Measurements from ENCODE around the gene NPRL2. TPM values are rescaled to one million over a fixed set of nuclear protein-coding genes. Genes with fewer than 3 reads are reported as not detected.

Gene NPRL2
- total RNA-seq, 1 donor from 2014 or later: 20.8 TPM

Other genes with a start within 250 kb of the NPRL2 start
- 9.4 TPM for gene SEMA3F, start 195.5 kb downstream of the NPRL2 start, total RNA-seq
- gene GNAT1, start 159.2 kb downstream of the NPRL2 start, total RNA-seq: not detected
- 2.0 TPM for gene SLC38A3, start 145.5 kb downstream of the NPRL2 start, total RNA-seq
- 97.0 TPM for gene GNAI2, start 114.6 kb downstream of the NPRL2 start, total RNA-seq
- 2.4 TPM for gene SEMA3B, start 81.6 kb downstream of the NPRL2 start, total RNA-seq
- gene LSMEM2, start 71.7 kb downstream of the NPRL2 start, total RNA-seq: 0.82 TPM
- gene IFRD2, start 58.3 kb downstream of the NPRL2 start, total RNA-seq: 17.9 TPM
- 3.7 TPM for gene HYAL3, start 51.4 kb downstream of the NPRL2 start, total RNA-seq
- 5.3 TPM for gene NAA80, start 51.4 kb downstream of the NPRL2 start, total RNA-seq
- 0.41 TPM for gene HYAL1, start 47.2 kb downstream of the NPRL2 start, total RNA-seq
- gene HYAL2, start 28.0 kb downstream of the NPRL2 start, total RNA-seq: 35.9 TPM
- gene TUSC2, start 22.6 kb downstream of the NPRL2 start, total RNA-seq: 16.7 TPM
- 12.6 TPM for gene RASSF1, start 9.9 kb downstream of the NPRL2 start, total RNA-seq
- 3.7 TPM for gene ZMYND10, start 5.0 kb downstream of the NPRL2 start, total RNA-seq
- 11.0 TPM for gene CYB561D2, start 87 bp upstream of the NPRL2 start, total RNA-seq
- gene TMEM115, start 8.7 kb upstream of the NPRL2 start, total RNA-seq: 18.3 TPM
- gene CACNA2D2, start 152.9 kb upstream of the NPRL2 start, total RNA-seq: 2.4 TPM
- 12.6 TPM for gene C3orf18, start 217.0 kb upstream of the NPRL2 start, total RNA-seq
- 4.5 TPM for gene HEMK1, start 218.7 kb upstream of the NPRL2 start, total RNA-seq